Umbilical cord (tissue), 2 donors: Measurements from ENCODE around the gene ZNF91. TPM values are rescaled to one million over a fixed set of nuclear protein-coding genes. Genes with fewer than 3 reads are reported as not detected.
"Not testable (repeated sequence)": the region's sequence is repeated elsewhere in the genome, so short reads cannot be mapped to it uniquely, and the experiment has no call there.

Experiments used
- DNase-seq: peaks from one replicate; pipeline ENCODE4 v3.0.0-alpha.2; 2015; ENCODE audit warnings: low spot score
- total RNA-seq: library from RNA; depleted of rRNA; stranded (reverse); fragments of >200 nt; gene quantifications from one replicate; pipeline ENCODE4 v1.2.3, GENCODE V29; 2014; ENCODE audit warnings: low replicate concordance; ENCODE audit not compliant: insufficient read depth

ZNF91 gene
- total RNA-seq, 1 donor from 2014 or later = 51.8 TPM

GRCh38 chr19:23395722-23396117 is 449 bp upstream of the ZNF91 start:
- DNase-seq = not testable (repeated sequence)

- DNase-seq = peak; percentile 35
Observed at GRCh38 chr19:23394511-23394910, 760 bp downstream of the ZNF91 start.

DNA sequence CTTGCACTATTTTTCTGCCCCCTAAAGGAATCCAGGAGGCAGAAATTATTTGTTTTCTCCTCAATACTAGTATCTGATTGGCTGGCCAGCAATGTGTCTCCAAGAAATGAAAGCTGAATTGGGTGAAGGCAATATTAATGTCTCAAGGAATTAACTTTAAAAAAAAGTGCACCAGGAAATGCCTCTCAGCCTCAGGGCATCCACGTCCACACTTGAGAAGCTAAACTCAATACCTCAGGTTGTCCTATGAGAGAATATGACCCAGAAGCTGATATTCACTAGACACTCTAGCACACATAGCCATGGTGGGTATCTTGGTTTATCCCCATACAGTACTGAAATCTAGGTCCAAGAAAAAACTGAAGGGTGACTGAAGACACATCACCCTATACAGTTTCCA is 2.1 kb downstream of the ZNF91 start:
- no peak for DNase-seq

DNA sequence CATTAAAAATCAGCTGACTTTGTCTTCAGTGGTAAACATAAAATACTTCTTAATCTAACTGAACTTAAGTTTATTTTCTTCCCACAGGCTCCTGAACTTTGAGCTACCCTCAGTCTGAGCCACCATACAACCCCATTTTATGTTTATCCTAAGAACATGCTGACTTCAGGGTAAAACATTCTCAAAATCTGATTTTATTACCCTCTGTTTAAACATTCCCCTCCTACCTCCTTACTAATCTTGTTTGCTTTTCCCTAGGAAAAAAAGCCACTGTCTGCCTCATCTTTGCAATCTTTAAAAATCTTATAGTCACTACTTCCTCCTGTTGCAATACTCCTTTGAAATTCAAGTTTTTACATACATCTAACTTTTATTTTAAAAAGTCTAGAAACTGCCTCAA is 4.0 kb downstream of the ZNF91 start:
- DNase-seq = no peak

DNA sequence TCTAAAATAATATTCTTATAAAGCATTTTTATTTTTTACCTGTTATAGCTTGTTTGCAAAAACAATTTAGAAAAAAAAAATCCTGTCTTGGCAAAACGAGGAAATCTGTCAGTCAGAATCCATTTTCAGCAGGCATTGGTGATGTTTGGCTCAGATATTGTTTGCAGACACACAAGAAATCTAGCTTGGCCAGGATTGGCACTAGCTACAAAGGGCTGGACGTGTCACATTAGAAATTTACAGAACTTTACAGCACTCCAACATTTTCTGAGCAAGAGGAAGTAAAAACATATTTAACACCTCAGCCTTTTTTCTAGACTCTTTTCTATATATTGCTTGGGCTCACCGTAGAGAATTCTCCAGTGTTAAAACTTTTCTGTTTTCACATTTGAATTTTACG is 9.9 kb downstream of the ZNF91 start:
- no peak for DNase-seq

- DNase-seq = no peak
Observed at GRCh38 chr19:23384858-23385257, 10.4 kb downstream of the ZNF91 start.

GRCh38 chr19:23384166-23384565 is 11.1 kb downstream of the ZNF91 start:
- no peak for DNase-seq

- no peak for DNase-seq
Observed at GRCh38 chr19:23382955-23383354, 12.3 kb downstream of the ZNF91 start.

DNA sequence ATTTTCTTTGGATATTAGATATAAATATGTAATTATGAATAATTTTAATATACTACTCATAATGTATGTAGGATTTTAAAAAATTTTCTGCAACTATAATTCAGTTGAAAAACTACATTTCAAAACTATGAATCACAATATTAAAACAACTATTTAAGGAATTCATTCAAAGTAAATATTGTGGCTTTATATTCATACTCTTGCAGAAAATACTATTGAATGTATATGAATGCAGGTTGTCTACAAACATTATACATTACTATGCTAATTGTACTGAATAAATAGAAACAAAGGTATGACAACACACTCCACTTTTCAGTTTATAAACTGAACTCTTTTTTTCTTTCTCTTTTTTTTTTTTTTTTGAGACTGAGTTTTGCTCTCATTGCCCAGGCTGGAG is 14.2 kb downstream of the ZNF91 start:
- no peak for DNase-seq

DNA sequence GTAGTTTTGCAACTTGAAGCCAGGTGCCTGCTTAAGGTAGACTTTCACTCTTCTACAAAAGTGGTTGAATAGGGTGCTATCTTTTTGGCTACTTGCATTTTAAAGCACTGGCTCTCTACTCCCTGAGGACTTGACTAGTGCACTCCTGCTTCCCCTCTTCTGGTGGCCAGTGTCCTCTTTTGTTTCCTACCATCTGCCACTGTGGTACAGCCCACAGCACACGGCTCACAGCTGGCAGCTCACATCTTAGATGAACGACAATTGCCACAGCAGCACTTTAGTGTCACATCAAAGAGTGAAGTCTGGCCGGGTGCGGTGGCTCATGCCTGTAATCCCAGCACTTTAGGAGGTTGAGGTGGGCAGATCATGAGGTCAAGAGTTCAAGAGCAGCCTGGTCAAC is 15.6 kb downstream of the ZNF91 start:
- not testable (repeated sequence) for DNase-seq

GRCh38 chr19:23378948-23379347 is 16.3 kb downstream of the ZNF91 start:
- DNase-seq = no peak

DNA sequence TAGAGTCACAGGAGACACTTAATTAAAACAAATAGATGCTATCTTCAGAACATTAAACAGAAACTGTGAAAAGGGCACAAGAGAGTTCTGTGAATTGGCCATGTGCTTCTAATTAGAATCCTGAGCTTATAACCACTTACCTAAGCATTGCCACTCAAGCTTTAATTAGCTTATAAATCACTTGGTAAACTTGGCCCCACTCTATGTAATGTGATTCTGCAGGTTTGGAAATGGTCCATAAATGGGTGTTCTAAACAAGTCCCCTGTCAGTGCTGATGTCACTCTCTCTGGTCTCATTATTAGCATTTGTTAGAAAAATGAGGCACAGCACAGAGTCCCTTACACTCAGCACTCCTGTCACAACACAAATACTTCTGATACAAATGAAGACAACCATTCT is 18.0 kb downstream of the ZNF91 start:
- DNase-seq = no peak

DNA sequence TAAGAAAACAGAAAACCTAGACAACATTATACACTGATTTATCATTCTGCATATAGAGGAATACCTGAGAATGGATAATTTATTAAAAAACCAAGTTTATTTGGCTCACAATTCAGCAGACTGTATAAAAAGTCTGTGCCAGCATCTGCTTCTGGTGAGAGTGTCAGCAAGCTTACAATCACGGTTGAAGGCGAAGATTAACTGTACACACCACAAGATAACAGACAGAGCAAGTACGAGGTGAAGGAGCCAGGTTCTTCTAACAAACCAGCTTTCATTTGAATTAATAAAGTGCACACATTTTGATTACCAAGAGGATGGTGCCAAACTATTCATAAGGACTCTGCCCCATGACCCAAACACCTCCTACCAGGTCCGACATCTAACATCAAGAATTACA is 28.8 kb downstream of the ZNF91 start:
- no peak for DNase-seq

DNA sequence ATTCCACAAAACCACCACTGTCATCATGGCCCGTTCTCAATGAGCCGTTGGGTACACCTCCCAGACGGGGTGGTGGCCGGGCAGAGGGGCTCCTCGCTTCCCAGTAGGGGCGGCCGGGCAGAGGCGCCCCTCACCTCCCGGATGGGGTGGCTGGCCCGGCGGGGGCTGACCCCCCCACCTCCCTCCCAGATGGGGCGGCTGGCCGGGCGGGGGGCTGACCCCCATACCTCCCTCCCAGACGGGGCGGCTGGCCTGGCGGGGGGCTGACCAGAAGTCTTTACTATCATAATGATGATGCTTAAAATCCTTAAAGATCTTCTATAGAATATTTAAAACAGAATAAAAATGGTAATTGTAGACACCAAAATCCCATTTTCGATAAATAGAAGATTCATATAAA is 29.2 kb downstream of the ZNF91 start:
- not testable (repeated sequence) for DNase-seq

DNA sequence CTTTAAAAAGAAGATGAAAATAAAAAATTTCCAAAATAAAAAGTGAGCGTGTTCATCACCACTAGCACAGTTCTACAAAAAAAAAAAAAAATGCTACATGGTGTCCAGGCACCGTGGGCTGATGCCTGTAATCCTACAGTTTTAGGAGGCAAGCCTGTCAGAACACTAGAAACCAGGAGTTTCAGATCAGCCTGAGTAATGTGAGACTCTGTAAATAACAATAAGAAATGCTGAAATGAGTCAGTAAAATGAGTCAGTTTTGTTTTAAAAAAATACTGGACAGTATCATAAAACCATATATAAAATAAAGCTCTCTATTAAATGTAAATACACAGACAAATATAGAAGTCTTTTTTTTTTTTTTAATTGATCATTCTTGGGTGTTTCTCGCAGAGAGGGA is 30.0 kb downstream of the ZNF91 start:
- DNase-seq = no peak

GRCh38 chr19:23361843-23362242 is 33.4 kb downstream of the ZNF91 start:
- DNase-seq = not testable (repeated sequence)

GRCh38 chr19:23351806-23352205 is 43.5 kb downstream of the ZNF91 start:
- no peak for DNase-seq

DNA sequence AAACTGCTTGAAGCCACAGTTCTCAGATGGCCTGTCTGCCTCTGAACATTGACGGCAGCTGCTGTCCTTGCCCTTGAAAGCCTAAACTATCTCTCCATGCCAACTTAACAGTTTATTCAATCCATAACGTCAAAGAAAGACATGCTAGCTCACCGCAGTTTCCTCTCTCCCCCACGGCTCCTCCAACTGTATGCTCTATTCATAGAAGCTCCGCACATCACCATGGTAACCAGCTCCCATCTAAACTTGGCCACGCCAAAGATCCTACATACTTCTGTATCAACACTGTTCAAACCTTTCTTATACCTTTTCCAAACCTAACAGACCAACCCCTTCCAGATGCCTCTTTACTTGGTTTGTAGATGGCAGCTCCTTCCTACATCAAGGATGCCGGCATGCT is 48.6 kb downstream of the ZNF91 start:
- no peak for DNase-seq

GRCh38 chr19:23345838-23346237 is 49.4 kb downstream of the ZNF91 start:
- no peak for DNase-seq

- DNase-seq = no peak
Observed at GRCh38 chr19:23343434-23344010, 51.7 kb downstream of the ZNF91 start.

DNA sequence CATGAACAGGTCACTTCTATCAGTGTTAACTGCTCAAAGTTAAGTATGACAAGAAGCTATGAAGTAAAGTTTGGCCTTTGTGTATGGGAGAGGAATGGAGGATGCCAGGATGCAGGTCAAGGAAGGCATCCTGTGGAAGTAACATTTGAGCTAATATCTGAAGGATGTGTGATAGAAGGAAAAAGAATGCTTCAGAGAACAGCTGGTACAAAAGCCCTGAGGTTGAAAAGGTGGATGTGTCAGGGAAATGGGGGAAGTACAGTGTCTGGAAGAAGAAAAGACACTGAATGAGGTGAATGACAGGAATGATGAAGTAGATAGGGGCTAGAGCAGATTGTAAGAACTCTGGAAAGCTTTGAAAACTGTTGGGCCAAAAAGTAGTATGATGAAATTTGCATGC is 67.1 kb downstream of the ZNF91 start:
- no peak for DNase-seq

GRCh38 chr19:23321953-23322549 is 73.2 kb downstream of the ZNF91 start:
- no peak for DNase-seq

DNA sequence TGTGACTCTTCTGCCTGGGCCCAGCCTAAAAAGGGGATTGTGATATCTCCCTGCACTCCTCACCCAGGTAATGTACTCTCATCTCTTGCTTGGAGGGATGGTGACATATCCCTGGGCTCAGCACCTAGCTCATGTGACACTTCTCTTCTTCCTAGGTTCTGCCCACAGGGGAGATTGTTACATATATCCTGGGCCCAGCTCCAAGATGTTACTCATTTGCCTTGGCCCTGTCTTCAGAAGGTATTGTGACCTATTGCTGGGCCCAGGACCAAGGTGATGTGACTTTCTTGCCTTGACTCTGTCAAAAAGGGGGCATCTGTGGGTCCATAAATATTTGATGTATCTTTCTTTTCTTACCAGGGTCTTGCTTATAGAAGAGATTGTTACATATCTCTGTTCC is 73.9 kb downstream of the ZNF91 start:
- not testable (repeated sequence) for DNase-seq

DNA sequence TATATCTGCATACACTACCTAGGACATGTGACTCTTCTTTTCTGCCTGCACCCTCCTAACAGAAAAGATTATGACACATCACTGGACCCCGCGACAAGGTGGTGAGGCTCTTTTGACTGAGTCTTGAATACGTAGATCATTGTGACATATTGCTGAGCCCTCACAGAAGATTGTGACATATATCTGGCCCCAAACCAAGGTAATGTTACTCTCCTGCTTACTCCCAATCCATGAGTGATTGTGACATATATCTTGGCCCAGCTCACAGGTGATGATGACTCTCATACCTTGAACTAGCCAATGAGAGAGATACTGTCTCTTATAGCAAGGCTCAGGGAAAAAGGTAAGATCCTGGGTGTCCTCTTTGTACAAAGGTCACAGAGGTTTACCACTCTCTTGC is 75.7 kb downstream of the ZNF91 start:
- not testable (repeated sequence) for DNase-seq
